Measurements from ENCODE around the gene SLC10A7. TPM values are rescaled to one million over a fixed set of nuclear protein-coding genes. Genes with fewer than 3 reads are reported as not detected.

Gene SLC10A7
- total and polyA plus RNA-seq, 2 of the 13 experiments (the other 11 are each of a cell fraction or from before 2014, with no cell fraction given): 18.5 to 18.8 TPM

DNA sequence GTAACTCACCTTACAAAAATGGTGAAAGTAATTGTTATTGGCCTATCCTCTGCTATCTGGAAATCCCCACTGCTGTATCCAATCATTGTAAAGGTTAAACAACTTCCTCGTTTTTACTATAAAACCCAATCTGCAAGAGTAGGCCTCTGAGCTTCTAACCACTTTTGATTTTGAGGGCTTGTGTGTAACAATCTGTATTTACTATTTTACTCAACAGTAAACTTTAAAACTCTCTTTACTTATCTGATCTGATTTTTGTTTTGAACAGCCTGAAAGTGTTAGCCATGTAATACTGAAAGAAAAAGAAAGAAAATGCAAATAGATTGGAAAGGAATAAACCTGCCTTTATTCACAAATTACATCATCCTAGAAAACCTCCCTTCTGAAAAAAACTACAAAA, 63.1 kb downstream of the SLC10A7 start (continued):
- TF ChIP-seq, protein P1, sequence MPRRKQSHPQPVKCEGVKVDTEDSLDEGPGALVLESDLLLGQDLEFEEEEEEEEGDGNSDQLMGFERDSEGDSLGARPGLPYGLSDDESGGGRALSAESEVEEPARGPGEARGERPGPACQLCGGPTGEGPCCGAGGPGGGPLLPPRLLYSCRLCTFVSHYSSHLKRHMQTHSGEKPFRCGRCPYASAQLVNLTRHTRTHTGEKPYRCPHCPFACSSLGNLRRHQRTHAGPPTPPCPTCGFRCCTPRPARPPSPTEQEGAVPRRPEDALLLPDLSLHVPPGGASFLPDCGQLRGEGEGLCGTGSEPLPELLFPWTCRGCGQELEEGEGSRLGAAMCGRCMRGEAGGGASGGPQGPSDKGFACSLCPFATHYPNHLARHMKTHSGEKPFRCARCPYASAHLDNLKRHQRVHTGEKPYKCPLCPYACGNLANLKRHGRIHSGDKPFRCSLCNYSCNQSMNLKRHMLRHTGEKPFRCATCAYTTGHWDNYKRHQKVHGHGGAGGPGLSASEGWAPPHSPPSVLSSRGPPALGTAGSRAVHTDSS (CRISPR knock-in tag; conservative IDR thresholded peaks at IDR 0.05): no peak
- TF ChIP-seq SMYD3 (CRISPR knock-in tag; IDR thresholded peaks at IDR 0.05) (no peak), STAT5B (CRISPR knock-in tag; IDR thresholded peaks at IDR 0.05) (no peak), ZNF737 (CRISPR knock-in tag; IDR thresholded peaks at IDR 0.05; ENCODE audit: borderline replicate concordance) (no peak)

DNA sequence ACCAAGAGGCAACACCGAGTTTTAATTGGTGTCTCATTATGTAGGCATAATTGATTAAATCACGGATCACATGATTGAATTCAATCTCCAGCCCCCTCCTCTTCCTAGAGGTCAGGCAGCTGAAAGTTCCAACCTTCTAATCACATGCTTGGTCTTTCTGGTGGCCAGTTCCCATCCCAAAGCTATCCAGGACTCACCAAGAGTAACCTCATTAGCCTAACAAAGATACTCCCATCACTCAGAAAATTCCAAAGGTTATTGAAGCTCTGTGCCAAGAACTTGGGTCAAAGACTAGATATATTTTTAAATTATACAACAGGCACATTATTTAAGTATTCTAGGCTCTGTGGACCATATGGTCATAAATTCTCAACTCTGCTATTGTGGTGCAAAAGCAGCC, 65.1 kb downstream of the SLC10A7 start:
- POLR2A ChIA-PET: no interaction called here
- CTCF ChIA-PET (ENCODE audit: low intra/inter-chr PET ratio, low total read pairs): no interaction called here

DNA sequence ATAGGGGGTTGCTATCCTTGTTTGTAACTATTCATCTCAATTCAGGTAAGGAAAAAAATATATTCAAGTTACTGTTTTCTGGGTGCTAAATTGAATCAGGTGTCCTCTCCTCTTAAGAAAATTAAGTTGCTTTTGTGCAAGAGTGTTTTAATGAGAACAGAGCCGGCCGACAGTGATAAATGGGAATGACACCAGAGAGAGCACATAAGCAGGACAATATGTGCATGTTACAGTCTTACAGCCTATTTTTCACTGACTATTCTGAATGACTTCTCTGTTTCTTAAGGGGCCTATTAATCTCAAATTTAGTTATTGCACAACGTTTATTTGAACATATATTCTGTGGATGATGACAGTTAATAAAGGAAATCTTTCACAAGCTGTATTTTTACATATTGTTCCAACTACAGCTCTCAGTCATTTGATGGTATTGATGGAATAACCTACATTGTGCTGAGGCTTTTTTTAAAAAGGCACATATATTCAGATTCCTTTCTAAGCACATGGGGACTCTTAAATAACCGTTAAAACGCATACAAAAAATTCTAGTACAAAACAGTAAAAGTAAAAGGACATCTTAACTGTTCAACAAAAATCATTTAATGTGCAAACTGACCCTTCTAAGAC, 68.4 kb downstream of the SLC10A7 start:
- in situ Hi-C loops (cut with HindIII; ENCODE audit: extremely low pct_ligation_motif_present, low pct_unique_long_range_greater_than_20kb) (no loop called here), intact Hi-C loops (cut with micrococcal nuclease; ENCODE audit: unreplicated experiment) (no loop called here)
- WGBS (ENCODE audit: low lambda C conversion rate): 90% methylated on average over 5 of the region's 5 CpGs
- no peaks in the 10 kb centered on the region for H3K4me1 ChIP-seq (ENCODE audit: insufficient read depth, low read length)
- H3K9ac ChIP-seq (ENCODE audit: insufficient read depth, low read depth, low read length): no peak overlapping the region
- H4K20me1 ChIP-seq (ENCODE audit: insufficient read depth, low read length): no peaks in the 10 kb centered on the region
- ATAC-seq (no peak), DNase-seq (ENCODE audit: low spot score) (no peak), FAIRE-seq (no peak)
- POLR2A ChIA-PET: no interaction called here
- no peaks in the 10 kb centered on the region for H3K9me3 ChIP-seq (ENCODE audit: low read length)
- H3K27me3 ChIP-seq (ENCODE audit: control insufficient read depth in 1 of 2, insufficient read depth in 2 of 2, low read length in 2 of 2): no peaks in the 10 kb centered on the region
- H3K79me2 ChIP-seq (ENCODE audit: insufficient read depth, low read length): no peaks in the 10 kb centered on the region
- H3K27ac ChIP-seq (ENCODE audit: extremely low read length, insufficient read depth, low read length): no peak overlapping the region
- no TSS peak for BruUV-seq (replicated peaks)
- H3K36me3 ChIP-seq (replicated peaks in 1 of 2; ENCODE audit: control insufficient read depth in 1 of 2, insufficient read depth in 2 of 2, low read length in 2 of 2): no peaks in the 10 kb centered on the region
- no peak overlapping the region for H3K4me3 ChIP-seq (replicated peaks in 1 of 3; ENCODE audit: insufficient read depth in 1 of 3, low read depth in 2 of 3, low read length in 3 of 3)
- CTCF ChIA-PET (ENCODE audit: low intra/inter-chr PET ratio, low total read pairs): no interaction called here
- no peak overlapping the region for H2AFZ ChIP-seq (ENCODE audit: low read length)
- no peak overlapping the region for H3K4me2 ChIP-seq (ENCODE audit: low read depth, low read length)
- TF ChIP-seq STAT5B (CRISPR knock-in tag; IDR thresholded peaks at IDR 0.05) (no peak), ZNF383 (CRISPR knock-in tag; IDR thresholded peaks at IDR 0.05; ENCODE audit: borderline replicate concordance) (no peak)
- TF ChIP-seq, protein P2, sequence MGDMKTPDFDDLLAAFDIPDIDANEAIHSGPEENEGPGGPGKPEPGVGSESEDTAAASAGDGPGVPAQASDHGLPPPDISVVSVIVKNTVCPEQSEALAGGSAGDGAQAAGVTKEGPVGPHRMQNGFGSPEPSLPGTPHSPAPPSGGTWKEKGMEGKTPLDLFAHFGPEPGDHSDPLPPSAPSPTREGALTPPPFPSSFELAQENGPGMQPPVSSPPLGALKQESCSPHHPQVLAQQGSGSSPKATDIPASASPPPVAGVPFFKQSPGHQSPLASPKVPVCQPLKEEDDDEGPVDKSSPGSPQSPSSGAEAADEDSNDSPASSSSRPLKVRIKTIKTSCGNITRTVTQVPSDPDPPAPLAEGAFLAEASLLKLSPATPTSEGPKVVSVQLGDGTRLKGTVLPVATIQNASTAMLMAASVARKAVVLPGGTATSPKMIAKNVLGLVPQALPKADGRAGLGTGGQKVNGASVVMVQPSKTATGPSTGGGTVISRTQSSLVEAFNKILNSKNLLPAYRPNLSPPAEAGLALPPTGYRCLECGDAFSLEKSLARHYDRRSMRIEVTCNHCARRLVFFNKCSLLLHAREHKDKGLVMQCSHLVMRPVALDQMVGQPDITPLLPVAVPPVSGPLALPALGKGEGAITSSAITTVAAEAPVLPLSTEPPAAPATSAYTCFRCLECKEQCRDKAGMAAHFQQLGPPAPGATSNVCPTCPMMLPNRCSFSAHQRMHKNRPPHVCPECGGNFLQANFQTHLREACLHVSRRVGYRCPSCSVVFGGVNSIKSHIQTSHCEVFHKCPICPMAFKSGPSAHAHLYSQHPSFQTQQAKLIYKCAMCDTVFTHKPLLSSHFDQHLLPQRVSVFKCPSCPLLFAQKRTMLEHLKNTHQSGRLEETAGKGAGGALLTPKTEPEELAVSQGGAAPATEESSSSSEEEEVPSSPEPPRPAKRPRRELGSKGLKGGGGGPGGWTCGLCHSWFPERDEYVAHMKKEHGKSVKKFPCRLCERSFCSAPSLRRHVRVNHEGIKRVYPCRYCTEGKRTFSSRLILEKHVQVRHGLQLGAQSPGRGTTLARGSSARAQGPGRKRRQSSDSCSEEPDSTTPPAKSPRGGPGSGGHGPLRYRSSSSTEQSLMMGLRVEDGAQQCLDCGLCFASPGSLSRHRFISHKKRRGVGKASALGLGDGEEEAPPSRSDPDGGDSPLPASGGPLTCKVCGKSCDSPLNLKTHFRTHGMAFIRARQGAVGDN (CRISPR knock-in tag; IDR thresholded peaks at IDR 0.05): no peak

More for the DNA sequence above, 65.1 kb downstream of the SLC10A7 start:
- Histone ChIP-seq H4K20me1 (ENCODE audit: insufficient read depth, low read length) (no peaks in the 10 kb centered on the region), H3K27me3 (ENCODE audit: control insufficient read depth in 1 of 2, insufficient read depth in 2 of 2, low read length in 2 of 2) (no peaks in the 10 kb centered on the region), H3K4me1 (ENCODE audit: insufficient read depth, low read length) (no peaks in the 10 kb centered on the region), H2AFZ (ENCODE audit: low read length) (no peak overlapping the region), H3K9me3 (ENCODE audit: low read length) (no peaks in the 10 kb centered on the region), H3K27ac (ENCODE audit: extremely low read length, insufficient read depth, low read length) (no peak overlapping the region), H3K9ac (ENCODE audit: insufficient read depth, low read depth, low read length) (no peak overlapping the region), H3K36me3 (replicated peaks in 1 of 2; ENCODE audit: control insufficient read depth in 1 of 2, insufficient read depth in 2 of 2, low read length in 2 of 2) (no peaks in the 10 kb centered on the region), H3K79me2 (ENCODE audit: insufficient read depth, low read length) (no peaks in the 10 kb centered on the region), H3K4me2 (ENCODE audit: low read depth, low read length) (no peak overlapping the region), H3K4me3 (replicated peaks in 1 of 3; ENCODE audit: insufficient read depth in 1 of 3, low read depth in 2 of 3, low read length in 3 of 3) (no peak overlapping the region)
- WGBS (ENCODE audit: low lambda C conversion rate): 66% methylated on average over 2 of the region's 2 CpGs
- no peak for ATAC-seq
- intact Hi-C loops (cut with micrococcal nuclease; ENCODE audit: unreplicated experiment): no loop called here
- DNase-seq (ENCODE audit: low spot score): no peak
- FAIRE-seq: no peak
- TF ChIP-seq FOXM1 (CRISPR knock-in tag; IDR thresholded peaks at IDR 0.05): no peak
- no peak for TF ChIP-seq ZNF607 (CRISPR knock-in tag; IDR thresholded peaks at IDR 0.05; ENCODE audit: borderline replicate concordance)
- BruUV-seq (replicated peaks): no TSS peak
- in situ Hi-C loops (cut with HindIII; ENCODE audit: extremely low pct_ligation_motif_present, low pct_unique_long_range_greater_than_20kb): no loop called here

Measured in HepG2 (cell line).